ENCODE results near the gene STARD3. TPM values are rescaled to one million over a fixed set of nuclear protein-coding genes. Genes with fewer than 3 reads are reported as not detected.
"Not testable (repeated sequence)": the region's sequence is repeated elsewhere in the genome, so short reads cannot be mapped to it uniquely, and the experiment has no call there.

Gene STARD3
- 34.9 and 36.9 TPM in 2 replicates for total RNA-seq
- polyA plus RNA-seq (2012) = 55.8 TPM

DNA sequence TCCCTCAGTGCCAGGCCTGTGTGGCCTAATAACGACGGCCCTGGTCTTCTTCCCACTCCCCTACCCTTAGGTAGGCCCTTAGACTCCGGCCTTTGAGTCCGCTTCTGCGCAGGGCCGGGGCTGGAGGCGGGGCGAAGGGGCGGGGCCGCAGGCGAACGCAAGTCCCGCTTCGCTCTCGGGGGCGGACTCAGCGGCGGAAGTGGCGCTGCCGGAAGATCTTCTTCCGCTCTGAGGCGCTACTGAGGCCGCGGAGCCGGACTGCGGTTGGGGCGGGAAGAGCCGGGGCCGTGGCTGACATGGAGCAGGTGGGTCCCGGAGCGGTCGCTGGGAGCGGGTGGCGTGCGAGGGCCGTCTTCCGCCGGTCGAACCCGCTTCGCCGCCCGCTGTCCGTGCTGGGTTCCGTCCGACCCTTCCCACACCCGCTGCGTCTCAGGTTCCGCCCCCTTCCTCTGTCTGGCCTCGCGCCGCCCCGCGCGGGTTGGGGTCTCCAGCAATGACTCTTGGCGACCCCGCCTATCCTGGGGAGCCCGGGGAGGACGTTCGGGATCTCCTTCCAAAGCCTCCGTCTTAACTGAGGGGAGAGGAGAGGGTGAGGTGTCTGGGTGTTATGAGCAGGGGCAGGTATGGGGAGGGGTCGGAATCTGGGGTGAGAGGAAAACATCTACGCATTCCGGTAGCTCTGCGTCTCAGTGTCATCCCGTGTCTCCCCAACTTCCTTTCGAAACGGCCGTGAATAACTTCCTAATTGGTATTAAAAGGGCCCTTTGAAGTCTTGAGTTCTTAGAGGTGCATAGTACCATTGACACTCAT is at the start of gene STARD3:
Gene STARD3 (plus strand): TSS at position 218 of the 810 bp plus-strand sequence. CDS start 16,388 bp downstream, outside the sequence.
- DNase-seq (ENCODE audit: low read depth) = peak; percentile 90

DNA sequence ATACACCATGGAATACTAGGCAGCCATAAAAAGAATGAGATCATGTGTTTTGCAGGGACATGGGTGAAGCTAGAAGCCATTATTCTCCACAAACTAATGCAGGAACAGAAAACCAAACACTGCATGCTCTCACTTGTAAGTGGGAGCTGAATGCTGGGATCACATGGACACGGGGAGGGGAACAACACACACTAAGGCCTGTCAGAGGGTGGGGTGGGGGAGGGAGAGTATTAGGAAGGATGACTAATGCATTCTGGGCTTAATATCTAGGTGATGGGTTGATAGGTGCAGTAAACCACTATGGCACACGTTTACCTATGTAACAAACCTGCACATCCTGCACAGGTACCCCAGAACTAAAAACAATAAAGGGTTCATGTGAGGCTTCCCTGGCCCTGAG is 46.8 kb upstream of the STARD3 start:
- DNase-seq (ENCODE audit: low read depth) = not testable (repeated sequence)

DNA sequence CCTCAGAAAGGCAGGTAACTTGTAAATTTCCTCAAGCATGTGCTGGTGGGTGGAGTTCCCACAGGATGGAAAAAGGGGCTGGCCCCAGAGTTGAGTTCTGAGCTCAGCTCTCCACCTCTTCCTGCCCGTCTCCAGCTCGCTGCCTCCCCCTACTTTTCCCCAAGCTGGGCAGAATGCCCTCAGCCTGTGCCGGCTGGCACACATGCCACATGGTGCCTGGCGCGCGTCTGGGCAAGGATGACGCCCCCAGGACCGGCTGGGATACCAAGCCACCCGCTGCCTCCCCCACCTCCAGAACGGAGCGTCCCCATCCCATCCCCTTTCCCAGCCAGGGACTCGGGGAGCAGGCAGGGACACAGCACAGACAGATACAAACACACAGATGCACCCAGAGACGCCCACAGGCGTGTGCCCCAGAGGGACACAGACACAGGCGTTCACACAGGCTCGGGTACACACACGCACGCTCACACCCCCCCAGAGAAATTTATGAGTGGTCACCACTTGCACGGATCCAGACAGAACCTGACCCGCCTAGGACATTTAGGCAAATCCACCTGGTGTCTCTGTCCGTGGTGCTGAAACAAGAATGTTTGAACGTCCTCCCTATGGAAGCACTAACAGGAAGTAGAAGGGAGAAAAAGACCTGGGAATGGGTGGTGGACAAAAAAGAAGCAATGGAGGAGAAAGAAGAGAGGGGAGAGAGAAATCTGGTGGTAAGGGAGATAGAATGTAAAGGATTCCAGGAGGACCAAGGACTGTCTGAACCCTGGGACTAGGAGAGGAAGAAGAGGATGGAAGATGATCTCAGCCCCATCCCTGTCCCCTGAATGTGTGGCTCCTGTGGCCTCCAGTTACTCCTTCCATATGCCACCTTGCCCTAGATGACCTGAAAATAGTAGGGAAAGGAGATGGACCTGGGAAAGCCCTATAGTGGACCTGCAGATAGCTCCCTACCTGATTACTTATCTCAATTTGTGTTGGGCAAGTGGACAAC is 44.7 kb upstream of the STARD3 start:
- DNase-seq (ENCODE audit: low read depth) = peak; percentile 75

DNA sequence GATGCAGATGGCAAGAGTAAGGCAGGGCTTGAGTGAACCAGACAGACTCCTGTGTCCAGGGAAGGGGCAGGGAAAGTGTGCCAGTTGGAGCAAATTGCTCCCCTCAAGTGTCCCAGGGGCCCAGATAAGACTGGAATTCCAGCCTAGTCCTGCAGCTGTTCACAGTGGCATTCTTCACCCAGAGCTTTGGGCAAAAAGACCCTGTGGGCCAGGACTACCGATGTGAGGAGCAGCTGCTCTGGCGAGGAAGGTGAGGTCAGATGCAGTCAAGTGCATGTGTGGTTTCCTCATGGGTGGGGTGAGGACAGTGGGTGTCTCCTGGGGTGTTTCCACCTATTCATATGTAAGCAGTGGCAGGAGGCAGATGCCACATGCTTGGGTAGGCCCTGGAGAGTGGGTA is 43.6 kb upstream of the STARD3 start:
- peak; percentile 81 for DNase-seq (ENCODE audit: low read depth)

DNA sequence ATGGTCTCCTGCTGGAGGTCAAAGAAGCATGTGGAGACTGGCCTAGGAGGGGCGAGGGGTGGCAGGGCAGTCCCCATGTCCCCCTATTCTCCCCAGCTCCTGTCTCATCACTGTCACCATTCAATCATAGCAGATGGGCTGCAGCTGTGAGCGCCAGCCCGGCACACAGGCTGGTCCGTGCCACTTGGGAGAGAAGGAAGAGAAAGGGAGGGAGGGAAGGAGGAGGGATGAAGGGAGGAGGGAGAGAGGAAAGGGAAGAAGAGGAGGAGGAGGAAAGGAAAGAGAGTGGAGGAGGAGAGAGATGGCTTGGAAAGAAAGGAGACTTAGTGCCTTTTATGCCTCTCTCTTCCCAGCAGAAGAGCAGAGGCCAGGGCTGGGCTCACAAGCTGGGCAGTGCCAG is 41.6 kb upstream of the STARD3 start:
- no peak for DNase-seq (ENCODE audit: low read depth)

DNA sequence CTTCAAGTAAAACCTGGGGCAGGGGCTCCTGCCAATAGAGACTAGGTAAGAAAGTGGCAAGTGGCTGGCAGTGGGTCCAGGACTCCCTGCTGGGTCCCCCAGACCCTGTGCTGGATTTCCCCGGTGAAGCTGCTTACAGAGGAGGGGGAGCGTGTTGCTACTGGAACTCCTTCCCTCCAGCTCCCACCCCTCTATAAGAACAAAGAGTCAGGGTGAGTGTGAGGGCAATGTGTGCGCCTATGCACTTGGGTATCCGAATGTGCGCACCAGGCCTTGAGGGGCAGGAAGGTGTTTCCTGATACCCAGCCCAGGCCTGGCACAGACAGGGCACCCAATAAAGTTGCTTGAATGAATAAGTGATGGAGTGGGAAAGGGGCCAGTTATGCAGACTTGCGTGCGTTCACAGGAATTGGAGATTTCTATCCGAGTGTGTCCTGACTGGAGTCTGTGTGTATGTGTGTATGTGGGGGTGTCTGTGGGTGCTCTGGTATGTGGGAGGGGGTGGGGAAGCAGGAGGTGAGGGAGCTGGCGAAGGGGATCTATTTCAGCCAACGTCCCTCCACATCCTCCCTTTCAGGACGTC is 40.9 kb upstream of the STARD3 start:
- no peak for DNase-seq (ENCODE audit: low read depth)

DNA sequence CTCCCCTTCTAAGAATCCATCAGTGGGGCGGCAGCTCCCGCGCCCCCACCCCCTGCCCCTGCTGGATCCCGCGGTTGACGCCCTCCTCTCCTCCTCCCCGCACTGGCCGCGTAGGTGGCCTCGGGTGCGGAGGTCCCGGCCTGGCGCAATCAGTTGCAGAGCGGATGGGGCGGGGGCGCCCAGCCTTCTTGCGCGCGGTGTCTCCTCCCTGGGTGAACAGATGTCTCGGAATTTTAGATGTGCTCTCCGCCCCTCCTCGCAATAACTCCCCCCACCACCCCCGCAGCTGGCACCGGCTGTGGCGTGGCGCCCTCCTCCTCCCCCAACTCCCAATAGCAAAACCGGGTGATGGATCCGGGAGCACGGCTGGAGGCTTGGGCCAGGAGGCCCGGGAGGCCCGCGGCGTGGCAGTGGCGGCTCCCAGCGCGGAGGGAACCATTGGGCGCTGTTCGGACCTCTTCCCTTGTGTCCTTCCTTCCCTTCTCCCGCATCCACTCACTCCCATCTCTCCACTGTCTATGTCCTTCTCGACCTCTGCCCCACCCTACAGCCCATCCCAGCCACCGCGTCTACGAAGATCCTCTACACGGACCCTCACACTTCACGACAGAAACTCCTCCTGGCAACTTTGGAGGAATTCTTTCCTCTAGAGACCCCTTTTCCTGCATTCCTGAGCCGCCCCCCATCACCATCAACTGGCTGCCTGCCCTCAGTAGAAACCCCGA is 40.2 kb upstream of the STARD3 start:
- no peak for DNase-seq (ENCODE audit: low read depth)

DNA sequence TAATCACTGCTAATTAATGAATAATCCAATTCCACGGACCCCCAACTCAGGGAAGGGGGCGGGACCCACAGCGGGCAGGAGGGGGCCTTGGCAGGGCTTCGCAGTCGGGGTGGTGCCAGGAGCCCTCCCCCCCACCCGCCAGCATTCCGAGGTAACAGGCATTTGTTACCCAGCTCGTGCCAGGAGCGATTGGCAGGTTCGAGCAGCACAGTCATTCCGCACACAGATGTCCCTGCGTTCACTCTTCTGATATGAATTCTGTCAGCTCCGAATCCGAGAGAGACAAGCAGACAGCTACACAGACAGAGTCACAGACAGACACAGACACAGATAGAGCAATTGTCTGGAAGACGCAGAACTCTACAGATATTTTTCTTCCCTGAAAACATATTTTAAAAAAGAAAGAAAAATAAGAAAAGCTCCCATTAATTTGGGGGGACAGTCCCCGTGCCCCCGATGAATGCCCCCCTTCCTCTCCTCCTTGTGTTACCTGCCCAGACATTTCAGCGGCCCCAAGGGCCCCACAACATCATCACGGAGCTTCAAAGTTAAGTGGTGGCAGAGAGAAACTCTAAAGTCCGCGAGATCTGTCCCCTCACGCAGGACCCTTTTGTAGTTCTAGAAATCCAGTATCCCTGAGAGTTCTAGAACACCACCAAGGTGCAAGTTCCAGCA is 39.4 kb upstream of the STARD3 start:
- no peak for DNase-seq (ENCODE audit: low read depth)

DNA sequence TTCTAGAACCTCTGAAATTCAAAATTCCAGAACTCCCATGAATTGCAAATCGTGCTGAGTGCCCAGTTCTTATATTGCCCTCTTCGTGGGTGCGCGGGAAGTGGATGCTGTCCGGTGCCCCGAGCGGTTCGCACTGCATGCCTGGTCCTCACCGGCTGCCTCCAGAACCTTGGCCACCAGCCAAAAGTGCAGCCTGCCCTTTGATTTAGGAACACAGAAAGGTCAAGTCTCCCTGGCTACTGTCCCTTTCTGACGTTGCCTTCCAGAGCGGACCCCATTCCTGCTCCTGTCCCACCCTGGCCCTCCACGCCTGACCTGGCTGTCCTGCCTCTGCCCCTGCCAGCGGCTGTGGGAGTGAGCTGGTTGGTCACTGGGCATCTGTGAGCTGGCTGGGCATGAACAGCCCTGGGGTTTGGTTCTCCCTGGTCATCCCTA is 38.9 kb upstream of the STARD3 start:
- DNase-seq (ENCODE audit: low read depth) = no peak

DNA sequence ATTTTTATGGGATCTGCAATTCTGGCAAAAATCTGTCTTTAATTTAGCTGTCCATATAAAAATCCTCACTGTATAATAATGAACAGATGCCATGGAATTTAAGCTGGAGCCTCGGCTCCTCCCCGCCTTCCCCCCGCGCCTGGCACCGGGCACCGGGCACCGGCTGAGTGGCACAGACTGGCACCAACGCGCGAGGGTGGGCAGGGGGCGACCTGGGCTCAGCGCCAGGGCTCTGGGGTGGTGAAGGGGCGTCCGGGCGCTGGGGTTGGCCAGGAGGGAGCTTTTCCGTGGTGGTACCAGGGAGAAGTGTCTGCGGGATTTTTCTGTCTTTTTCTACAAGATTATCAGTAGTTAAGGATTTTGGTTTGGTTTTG is 38.3 kb upstream of the STARD3 start:
- DNase-seq (ENCODE audit: low read depth) = no peak

DNA sequence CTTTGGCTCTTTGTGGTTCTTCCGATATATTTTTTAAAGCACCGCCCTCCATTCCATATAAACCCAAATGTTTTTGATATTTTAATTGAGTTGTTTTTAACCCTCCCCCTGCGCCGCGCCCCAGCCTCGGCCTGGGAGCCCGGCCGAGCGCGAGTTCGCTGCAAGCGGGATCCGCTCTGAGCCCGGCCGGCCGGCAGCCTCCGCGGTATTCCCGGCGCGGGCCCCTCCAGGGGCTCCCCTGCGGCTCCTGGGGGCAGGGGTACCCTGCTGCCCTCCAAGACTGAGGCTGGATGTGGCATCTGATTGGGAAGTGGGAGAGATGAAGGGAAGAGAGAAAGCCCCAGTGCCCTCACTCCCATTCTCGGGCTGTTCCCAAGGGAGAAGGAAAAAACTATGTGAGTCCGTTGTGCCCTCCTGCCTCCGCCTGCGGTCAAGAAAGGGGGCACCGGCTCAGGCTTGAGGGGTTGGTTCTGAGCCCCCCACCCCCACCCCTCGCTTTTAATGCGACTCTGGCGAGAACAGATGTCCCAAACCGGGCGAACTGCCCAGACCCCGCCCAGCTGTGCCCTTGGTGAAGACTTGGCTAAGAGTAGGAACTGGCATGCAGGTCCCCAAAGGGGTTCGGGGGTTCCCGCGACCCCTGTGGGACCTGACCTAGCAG is 37.8 kb upstream of the STARD3 start:
- DNase-seq (ENCODE audit: low read depth) = peak; percentile 40

DNA sequence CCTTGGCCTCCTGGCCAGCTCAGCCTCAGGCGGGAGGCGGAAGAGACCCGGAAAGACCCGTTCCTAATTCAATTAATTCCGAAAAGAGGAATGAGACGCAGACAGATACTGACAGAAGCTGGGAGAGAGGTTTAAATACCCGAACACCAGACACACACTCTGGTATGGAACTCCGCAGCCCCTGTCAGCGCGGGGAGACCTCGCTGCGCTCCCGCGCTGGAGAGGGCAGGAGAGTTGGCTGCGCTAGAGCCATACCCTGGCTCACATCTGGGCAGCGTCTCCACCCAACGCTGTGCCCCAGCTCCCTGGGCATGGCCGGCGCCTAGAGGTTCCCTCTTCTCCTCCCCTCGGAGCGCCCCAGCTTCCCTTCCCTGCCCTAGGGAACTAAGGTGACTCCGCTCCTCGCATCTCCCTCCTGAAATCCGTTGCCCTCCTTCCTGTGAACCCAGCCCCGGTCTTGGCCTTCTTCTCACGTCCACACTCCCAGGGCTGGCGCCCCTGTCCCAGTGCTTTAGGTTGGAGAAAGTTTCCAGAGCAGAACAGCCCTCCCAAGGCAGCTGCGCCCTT is 37.2 kb upstream of the STARD3 start:
- DNase-seq (ENCODE audit: low read depth) = no peak

DNA sequence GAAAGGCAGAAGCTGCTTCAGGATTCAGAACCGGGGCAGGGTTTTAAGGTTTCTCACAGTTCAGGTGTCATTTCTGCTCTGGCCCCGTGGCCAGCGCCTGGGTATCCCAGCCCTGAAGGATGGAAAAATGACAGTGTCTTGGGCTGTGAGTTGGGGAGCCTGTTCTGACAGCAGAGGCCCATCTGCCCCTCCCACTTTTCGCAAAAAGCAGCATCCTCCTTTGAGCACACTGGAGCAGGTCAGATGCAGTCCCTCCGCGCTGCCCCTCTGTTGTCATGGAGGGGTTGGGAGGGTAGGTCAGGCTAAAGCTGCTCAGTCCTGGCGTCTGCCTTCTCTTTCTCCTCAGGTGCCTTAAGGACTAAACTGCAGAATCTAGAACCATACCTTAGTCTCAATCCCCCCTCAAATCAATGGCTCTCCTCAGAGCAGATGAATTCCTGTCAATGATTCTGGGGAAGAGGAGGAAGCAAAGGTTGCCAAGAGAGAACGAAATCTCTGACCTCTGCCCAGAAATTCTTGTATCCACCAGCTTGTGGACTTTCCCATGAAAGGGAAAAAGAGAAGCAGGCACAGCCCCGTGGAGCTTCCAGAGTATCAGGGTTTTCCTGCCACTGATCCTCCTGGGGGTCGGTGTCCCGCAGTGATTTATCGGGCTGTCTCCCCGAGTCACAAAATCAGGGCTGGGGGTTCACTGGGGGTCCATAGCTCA is 36.5 kb upstream of the STARD3 start:
- no peak for DNase-seq (ENCODE audit: low read depth)

DNA sequence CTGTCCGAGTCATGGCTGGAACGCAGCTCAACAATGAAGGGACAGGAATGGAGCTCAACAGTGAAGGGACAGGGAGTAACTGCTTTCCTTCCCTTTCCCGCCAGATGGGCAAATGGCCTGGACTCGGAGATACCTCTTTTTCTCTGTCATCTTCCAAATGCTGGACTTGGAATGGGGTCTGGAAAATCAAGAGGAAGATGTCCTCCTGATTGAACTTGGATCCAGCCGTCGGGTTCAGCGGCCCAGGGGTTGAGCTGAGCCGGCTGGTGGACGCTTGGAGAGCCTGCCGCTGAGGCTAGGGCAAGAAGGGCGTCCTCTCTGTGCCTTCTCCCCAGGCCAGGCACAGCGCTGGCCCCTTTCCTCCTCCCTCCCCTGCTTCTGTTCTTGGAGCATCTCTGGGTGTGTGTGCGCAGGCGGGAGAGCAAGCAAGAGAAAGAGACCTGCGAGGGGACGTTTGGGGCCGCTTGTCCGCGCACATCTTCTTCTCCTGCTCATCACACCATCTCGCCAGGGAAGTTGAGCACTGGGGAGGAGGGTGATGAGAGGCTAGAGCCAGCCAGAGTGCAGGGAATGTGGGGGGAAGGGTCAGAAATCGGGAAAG is 35.8 kb upstream of the STARD3 start:
- no peak for DNase-seq (ENCODE audit: low read depth)

DNA sequence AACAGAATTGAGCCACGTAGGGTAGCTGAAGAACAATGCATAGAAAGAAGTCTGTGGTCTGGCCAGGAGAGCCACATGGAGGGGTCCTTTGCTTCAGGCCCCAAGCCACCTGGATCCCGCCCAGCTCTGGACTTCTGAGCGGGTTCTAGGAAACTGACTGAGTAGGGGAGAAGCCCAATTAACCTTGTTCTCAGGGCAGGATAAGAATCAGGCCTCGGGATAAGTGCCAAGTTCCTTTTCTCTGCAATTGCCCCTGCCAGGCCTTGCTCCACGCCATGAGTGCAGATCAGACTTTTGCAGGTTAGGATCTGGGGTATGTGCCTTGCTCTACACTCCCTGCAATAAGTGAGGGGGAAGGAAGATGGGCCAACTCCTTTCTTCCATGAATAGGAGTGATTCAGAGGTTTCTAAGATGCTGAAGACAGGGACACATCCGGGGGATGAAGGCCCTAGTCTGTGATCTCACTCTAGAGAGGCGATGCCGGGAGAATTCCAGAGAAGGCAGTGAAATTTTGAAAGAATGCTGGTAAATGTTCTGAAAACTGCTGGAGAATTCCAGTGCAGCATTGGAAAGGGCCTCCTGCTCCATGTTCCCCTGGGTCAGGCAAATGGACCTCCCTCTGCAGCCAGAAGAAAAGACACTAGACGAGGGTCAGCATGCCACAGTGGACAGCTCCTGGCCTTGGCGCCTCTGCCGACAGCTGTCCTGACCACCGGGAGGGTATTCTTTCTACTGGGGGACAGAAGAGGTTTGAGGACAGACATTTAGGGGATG is 35.0 kb upstream of the STARD3 start:
- DNase-seq (ENCODE audit: low read depth) = no peak

DNA sequence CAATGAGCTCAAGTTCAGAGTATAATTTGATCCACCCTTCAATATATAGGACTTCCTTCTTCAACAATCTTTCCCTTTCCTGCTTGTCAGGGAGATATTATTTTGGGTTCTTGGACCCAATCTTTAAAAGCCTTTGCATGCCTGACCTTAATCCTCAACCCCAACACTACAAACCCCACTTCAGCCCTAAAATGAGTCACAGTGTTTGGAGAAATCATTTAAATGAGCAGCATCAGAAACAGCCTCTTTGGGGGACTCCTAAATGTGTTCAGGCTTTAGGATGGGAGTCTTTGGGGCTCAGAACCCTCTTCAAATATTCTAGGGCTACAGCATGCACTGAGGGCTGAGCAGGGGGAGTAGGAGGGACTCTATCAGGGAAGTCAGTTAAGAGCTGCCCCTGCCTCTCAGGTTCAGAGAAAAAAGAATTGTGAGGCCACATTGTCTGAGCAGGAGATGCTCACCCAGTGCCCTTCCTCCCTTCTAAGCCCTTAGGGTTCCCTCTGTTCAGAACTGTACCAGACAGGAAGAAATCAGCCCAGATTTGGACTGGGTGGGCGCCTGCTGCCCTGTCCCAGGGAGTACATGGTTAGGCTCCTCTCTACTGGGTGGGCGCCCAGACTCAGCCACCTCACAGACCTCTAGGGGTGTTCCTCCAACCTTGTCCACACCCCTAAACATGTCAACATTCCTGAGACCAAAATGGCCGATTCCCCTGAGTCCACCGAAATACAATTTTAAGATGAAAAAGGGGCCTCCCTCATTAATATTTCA is 34.2 kb upstream of the STARD3 start:
- no peak for DNase-seq (ENCODE audit: low read depth)
